Trophoblast cell (in vitro differentiated cells and primary cell): ENCODE data around the gene CTIF.

Experiments used
- DNase-seq, 2 donors: peaks; one replicate each; pipeline ENCODE4 v3.0.0-alpha.2; 2016
- H2AFZ ChIP-seq: 2 replicates; pipeline ENCODE4 v1.6.1; 2013; ENCODE audit warnings: low read length, moderate library complexity, mild to moderate bottlenecking; ENCODE audit not compliant: insufficient read depth, poor library complexity
- H2AK5ac ChIP-seq: 2 replicates; pipeline ENCODE4 v1.6.1; 2013; ENCODE audit warnings: mild to moderate bottlenecking, low read length
- H2BK120ac ChIP-seq: 2 replicates; pipeline ENCODE4 v1.6.1; 2013; ENCODE audit warnings: low read length, mild to moderate bottlenecking, moderate library complexity; ENCODE audit not compliant: insufficient read depth, poor library complexity
- H2BK12ac ChIP-seq: 2 replicates; pipeline ENCODE4 v1.6.1; 2013; ENCODE audit warnings: mild to moderate bottlenecking, low read length, moderate library complexity
- H2BK5ac ChIP-seq: 2 replicates; pipeline ENCODE4 v1.6.1; 2013; ENCODE audit warnings: low read length, low read depth, moderate library complexity, mild to moderate bottlenecking; ENCODE audit not compliant: poor library complexity
- H3K14ac ChIP-seq: 2 replicates; pipeline ENCODE4 v1.6.1; 2013; ENCODE audit warnings: mild to moderate bottlenecking, low read length
- H3K18ac ChIP-seq: 2 replicates; pipeline ENCODE4 v1.6.1; 2013; ENCODE audit warnings: mild to moderate bottlenecking, low read length
- H3K23ac ChIP-seq: 2 replicates; pipeline ENCODE4 v1.6.1; 2013; ENCODE audit warnings: low read length
- H3K27ac ChIP-seq: 2 replicates; pipeline ENCODE4 v1.5.1; 2013; ENCODE audit warnings: low read depth, mild to moderate bottlenecking, inconsistent platforms, low read length, moderate library complexity
- H3K27me3 ChIP-seq: 2 replicates; pipeline ENCODE4 v1.6.1; 2013; ENCODE audit warnings: inconsistent platforms, mild to moderate bottlenecking, low read length, moderate library complexity; ENCODE audit not compliant: insufficient read depth
- H3K36me3 ChIP-seq, 2 experiments: 1 replicate in 1 of 2; 2 replicates in 1 of 2; pipeline ENCODE4 v1.6.1; 2013; ENCODE audit warnings: low read length in 2 of 2, mild to moderate bottlenecking in 2 of 2, moderate library complexity in 1 of 2; ENCODE audit not compliant: insufficient read depth in 2 of 2, control insufficient read depth in 1 of 2
- H3K4ac ChIP-seq: 2 replicates; pipeline ENCODE4 v1.6.1; 2013; ENCODE audit warnings: low read depth, mild to moderate bottlenecking, low read length, moderate library complexity
- H3K4me1 ChIP-seq, 2 experiments: 1 replicate in 1 of 2; 2 replicates in 1 of 2; pipeline ENCODE4 v1.6.1; 2013; ENCODE audit warnings: low read length in 2 of 2, mild to moderate bottlenecking in 2 of 2, moderate library complexity in 1 of 2; ENCODE audit not compliant: insufficient read depth in 2 of 2, control insufficient read depth in 1 of 2
- H3K4me2 ChIP-seq: 2 replicates; pipeline ENCODE4 v1.6.1; 2013; ENCODE audit warnings: inconsistent platforms, mild to moderate bottlenecking, low read length, moderate library complexity
- H3K4me3 ChIP-seq: 2 replicates; pipeline ENCODE4 v1.5.1; 2013; ENCODE audit warnings: mild to moderate bottlenecking, low read depth, low read length, inconsistent platforms
- H3K79me1 ChIP-seq: one replicate; pipeline ENCODE4 v1.6.1; 2013; ENCODE audit warnings: low read length
- H3K79me2 ChIP-seq: 2 replicates; pipeline ENCODE4 v1.6.1; 2013; ENCODE audit warnings: low read length, mild to moderate bottlenecking; ENCODE audit not compliant: control insufficient read depth, insufficient read depth, poor library complexity
- H3K9ac ChIP-seq: 2 replicates; pipeline ENCODE4 v1.6.1; 2013; ENCODE audit warnings: mild to moderate bottlenecking, low read length
- H3K9me3 ChIP-seq: 2 replicates; pipeline ENCODE4 v1.6.1; 2013; ENCODE audit warnings: low read depth, mild to moderate bottlenecking, control low read depth, inconsistent platforms, low read length; ENCODE audit not compliant: insufficient read depth
- H4K12ac ChIP-seq: 2 replicates; pipeline ENCODE4 v1.6.1; 2013; ENCODE audit warnings: low read depth, mild to moderate bottlenecking, low read length, moderate library complexity
- H4K8ac ChIP-seq: 2 replicates; pipeline ENCODE4 v1.6.1; 2013; ENCODE audit warnings: low read depth, mild to moderate bottlenecking, low read length, moderate library complexity
- H4K91ac ChIP-seq: one replicate; pipeline ENCODE4 v1.6.1; 2013; ENCODE audit warnings: low read depth, mild to moderate bottlenecking, low read length, moderate library complexity
- WGBS: extraction: QIAGEN DNeasy Blood & Tissue Kit; methylation state at CpG from one replicate; pipeline ENCODE4 v1.1.7; 2013; ENCODE audit warnings: missing lambda C conversion rate; ENCODE audit not compliant: insufficient read length, insufficient coverage; ENCODE audit errors: extremely low coverage; 5-methylcytosine and 5-hydroxymethylcytosine counted together

CTIF gene

DNA sequence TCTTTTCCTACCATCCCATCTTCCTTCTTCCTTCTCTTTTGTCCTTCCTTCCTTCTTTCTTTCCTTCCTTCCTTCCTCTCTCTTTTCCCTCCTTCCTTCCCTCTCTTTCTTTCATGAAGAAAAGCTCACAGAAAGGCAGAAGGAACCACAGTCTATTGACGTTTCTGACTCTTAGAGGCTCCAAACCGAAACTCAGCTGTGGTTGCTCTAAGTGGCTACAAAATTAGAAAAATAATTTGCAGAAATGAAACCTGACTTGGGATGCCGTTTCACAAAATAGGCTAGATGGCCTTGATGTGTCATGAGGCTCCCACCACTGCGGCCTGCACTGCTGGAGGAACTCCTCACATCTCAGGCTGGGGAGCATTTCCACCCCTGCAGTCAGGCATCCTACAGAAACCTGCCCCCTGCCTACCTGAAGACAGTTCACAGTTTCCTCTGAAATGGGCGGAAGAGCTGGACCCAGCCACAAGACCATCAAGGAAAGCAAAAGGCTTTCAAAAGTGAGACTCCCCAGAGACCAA, 246.3 kb downstream of the CTIF start:
- no peak overlapping the region for H3K9ac ChIP-seq
- peak overlapping the region; percentile 2 for H2BK12ac ChIP-seq
- WGBS = no CpG with 5 or more reads among the region's 5 CpGs
- H3K23ac ChIP-seq = no peak overlapping the region
- no peaks in the 10 kb centered on the region for H3K9me3 ChIP-seq
- peaks cover 11% of the 10 kb centered on the region for H3K79me2 ChIP-seq
- no peak overlapping the region for H3K4me3 ChIP-seq
- H4K8ac ChIP-seq = no peak overlapping the region
- DNase-seq = peak in 1 of 2 donors; percentile 22
- H2AFZ ChIP-seq = no peak overlapping the region
- peak overlapping the region; percentile 62 for H2BK120ac ChIP-seq
- H3K4me2 ChIP-seq = no peak overlapping the region
- H3K14ac ChIP-seq = no peak overlapping the region
- H3K79me1 ChIP-seq = peaks cover 68% of the 10 kb centered on the region
- H3K18ac ChIP-seq = no peak overlapping the region
- no peak overlapping the region for H3K27ac ChIP-seq
- no peak overlapping the region for H3K4ac ChIP-seq
- H3K4me1 ChIP-seq = peaks cover 62 to 69% of the 10 kb centered on the region in 2 experiments
- no peak overlapping the region for H4K12ac ChIP-seq
- no peaks in the 10 kb centered on the region for H3K36me3 ChIP-seq
- H4K91ac ChIP-seq = peak overlapping the region; percentile 74
- no peaks in the 10 kb centered on the region for H3K27me3 ChIP-seq
- H2BK5ac ChIP-seq = peak overlapping the region; percentile 8
- H2AK5ac ChIP-seq = no peak overlapping the region

DNA sequence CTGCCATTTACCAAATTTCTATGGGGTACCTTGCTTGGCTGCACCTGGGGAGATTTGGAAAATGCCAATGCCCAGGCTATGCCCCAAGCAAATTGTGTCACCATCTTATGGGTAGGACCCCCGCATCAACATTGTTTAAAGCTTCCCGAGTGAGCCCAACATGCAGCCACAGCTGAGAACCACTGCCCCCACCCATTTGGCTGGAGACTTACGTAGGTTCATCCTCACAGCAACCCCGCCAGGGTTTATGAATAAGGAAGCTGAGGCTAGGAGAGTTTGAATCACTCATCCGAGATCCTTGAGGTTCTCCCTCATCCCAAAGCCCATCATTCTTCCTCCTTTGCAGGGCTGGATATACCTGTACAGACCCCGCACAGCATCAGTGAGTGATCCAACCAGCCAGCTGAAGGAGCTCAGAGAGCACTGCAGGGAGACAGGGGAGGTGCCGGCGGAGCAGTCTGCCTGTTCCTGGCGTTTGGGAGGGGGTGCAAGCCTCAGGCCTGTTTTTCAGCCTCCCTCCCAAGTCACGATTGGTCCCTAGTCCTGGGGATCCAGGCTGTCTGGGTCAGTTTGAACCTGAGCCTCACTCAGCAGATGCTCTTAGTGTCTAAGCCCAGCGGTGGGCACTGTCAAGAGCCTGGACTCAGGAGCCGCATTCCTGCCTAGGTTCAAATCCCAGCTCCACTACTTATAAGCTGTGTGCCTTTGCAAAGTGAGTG, 247.1 kb downstream of the CTIF start:
- H3K27ac ChIP-seq = no peak overlapping the region
- no peak overlapping the region for H4K12ac ChIP-seq
- peak overlapping the region; percentile 74 for H4K91ac ChIP-seq
- H3K9me3 ChIP-seq = no peaks in the 10 kb centered on the region
- peak overlapping the region; percentile 25 for H3K4ac ChIP-seq
- H3K18ac ChIP-seq = peak overlapping the region; percentile 39
- no peak overlapping the region for H3K4me3 ChIP-seq
- H4K8ac ChIP-seq = no peak overlapping the region
- H2BK120ac ChIP-seq = peak overlapping the region; percentile 62
- DNase-seq = no peak
- H2BK12ac ChIP-seq = peak overlapping the region; percentile 74
- no peak overlapping the region for H3K23ac ChIP-seq
- no peaks in the 10 kb centered on the region for H3K27me3 ChIP-seq
- peak overlapping the region; percentile 27 for H3K14ac ChIP-seq
- H2AK5ac ChIP-seq = peak overlapping the region; percentile 65
- H3K36me3 ChIP-seq = no peaks in the 10 kb centered on the region
- WGBS = no CpG with 5 or more reads among the region's 12 CpGs
- H3K9ac ChIP-seq = no peak overlapping the region
- peaks cover 9% of the 10 kb centered on the region for H3K79me2 ChIP-seq
- peaks cover 62 to 69% of the 10 kb centered on the region in 2 experiments for H3K4me1 ChIP-seq
- H2AFZ ChIP-seq = no peak overlapping the region
- H3K4me2 ChIP-seq = no peak overlapping the region
- peak overlapping the region; percentile 36 for H2BK5ac ChIP-seq
- peaks cover 68% of the 10 kb centered on the region for H3K79me1 ChIP-seq

DNA sequence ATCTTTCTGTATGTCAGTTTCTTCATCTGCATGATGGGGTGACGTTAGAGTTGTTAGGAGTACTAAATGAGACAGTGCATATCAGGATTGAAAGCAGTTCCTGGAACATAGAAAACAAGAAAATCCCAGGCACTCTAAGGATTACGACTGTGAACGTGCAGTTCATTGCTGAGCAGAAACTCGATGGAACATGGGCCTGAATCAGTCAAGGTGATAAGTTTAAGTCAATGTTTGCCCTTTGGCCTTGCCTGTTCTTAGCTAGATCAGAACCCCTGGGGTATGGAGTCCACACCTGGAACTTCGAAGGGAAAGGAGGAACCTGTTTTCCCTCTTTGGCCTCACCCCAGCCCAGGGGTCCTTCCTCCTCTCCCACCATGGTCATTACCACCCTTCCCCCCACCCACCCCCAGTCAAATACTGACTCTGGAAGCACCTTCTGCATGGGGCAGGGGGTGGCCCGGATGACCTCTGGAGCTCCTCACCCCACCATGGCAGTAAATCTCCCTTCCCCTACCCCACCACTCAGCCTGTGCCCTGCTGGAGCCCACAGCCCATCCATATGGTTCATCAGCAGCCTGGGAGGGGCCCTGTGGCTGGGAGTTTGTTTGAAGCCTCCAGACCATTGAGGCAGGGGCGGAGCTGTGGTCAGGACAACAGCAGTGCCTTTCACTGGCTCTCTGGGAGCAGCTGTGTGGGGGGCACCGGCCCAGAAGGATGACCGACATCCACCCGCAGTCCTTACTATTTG, 247.8 kb downstream of the CTIF start:
- H4K91ac ChIP-seq = peak overlapping the region; percentile 89
- WGBS = no CpG with 5 or more reads among the region's 10 CpGs
- no peaks in the 10 kb centered on the region for H3K9me3 ChIP-seq

DNA sequence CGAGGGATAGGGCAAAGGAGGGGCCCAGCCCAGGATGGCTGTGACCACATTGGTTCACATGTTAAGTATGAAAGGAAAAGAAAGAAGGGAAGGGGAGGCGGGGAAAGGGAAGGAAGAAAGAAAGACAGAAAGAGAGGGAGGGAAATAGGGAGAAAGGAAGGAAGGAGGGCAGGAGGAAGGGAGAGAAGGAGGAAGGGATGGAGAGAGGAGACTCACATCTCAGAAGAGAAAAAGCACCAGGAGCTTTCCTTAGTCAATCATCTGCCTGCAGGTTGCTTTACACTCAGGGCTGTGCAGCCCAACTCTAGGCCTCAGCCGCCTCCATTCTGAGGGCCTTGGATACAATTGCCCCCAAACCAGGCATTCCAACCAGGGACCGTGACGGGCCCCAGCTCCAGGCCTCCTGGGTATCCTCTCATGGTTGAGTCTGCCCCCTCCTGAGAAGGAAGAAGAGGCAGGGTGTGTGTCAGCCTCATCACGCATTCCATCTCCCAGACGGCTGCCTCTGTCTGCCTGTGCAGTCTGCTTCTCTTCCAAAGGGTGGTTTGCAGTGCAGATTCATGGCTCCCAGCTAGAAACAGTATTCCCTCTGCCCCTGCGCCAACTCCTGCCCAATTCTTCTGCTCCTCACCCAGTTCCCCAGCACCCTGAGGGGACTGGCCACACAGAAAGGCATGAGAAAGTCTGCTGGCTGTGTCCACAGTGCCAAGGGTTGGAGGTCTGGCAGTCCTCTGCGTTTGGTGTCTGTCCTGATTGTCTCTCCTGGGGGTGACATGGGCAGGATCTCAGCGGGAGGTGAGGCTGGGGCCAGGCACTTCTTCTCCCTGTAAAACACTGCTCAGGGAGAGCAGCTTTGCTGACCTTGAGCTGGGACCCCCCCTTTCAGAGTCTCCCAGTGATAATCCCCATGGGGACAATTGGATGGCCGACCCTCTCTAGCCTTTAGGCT, 248.6 kb downstream of the CTIF start:
- peaks cover 3% of the 10 kb centered on the region for H3K79me2 ChIP-seq
- H4K12ac ChIP-seq = peak overlapping the region; percentile 10
- H3K36me3 ChIP-seq = no peaks in the 10 kb centered on the region
- peak overlapping the region; percentile 71 for H3K4ac ChIP-seq
- peak overlapping the region; percentile 91 for H3K18ac ChIP-seq
- H3K9ac ChIP-seq = no peak overlapping the region
- no peaks in the 10 kb centered on the region for H3K9me3 ChIP-seq
- H3K4me1 ChIP-seq = peaks cover 53 to 67% of the 10 kb centered on the region in 2 experiments
- H4K8ac ChIP-seq = peak overlapping the region; percentile 77
- peak overlapping the region; percentile 63 for H2AK5ac ChIP-seq
- peak; percentile 38 to 53 for DNase-seq
- H3K27ac ChIP-seq = peak overlapping the region; percentile 93
- peak overlapping the region; percentile 91 for H2BK120ac ChIP-seq
- H3K23ac ChIP-seq = no peak overlapping the region
- H3K27me3 ChIP-seq = no peaks in the 10 kb centered on the region
- WGBS = no CpG with 5 or more reads among the region's 11 CpGs
- H3K4me2 ChIP-seq = peak overlapping the region; percentile 19
- H2AFZ ChIP-seq = peak overlapping the region; percentile 19
- no peak overlapping the region for H3K4me3 ChIP-seq
- peak overlapping the region; percentile 96 for H2BK5ac ChIP-seq
- H4K91ac ChIP-seq = peak overlapping the region; percentile 96
- peak overlapping the region; percentile 92 for H3K14ac ChIP-seq
- H2BK12ac ChIP-seq = peak overlapping the region; percentile 84
- H3K79me1 ChIP-seq = peaks cover 64% of the 10 kb centered on the region

More for the DNA sequence above, 247.8 kb downstream of the CTIF start:
- peak overlapping the region; percentile 50 for H2AK5ac ChIP-seq
- H3K79me1 ChIP-seq = peaks cover 65% of the 10 kb centered on the region
- no peaks in the 10 kb centered on the region for H3K36me3 ChIP-seq
- H3K9ac ChIP-seq = no peak overlapping the region
- no peak overlapping the region for H2AFZ ChIP-seq
- no peaks in the 10 kb centered on the region for H3K27me3 ChIP-seq
- H3K4me3 ChIP-seq = no peak overlapping the region
- H4K8ac ChIP-seq = peak overlapping the region; percentile 14
- H3K14ac ChIP-seq = peak overlapping the region; percentile 92
- H3K27ac ChIP-seq = peak overlapping the region; percentile 93
- H3K79me2 ChIP-seq = peaks cover 9% of the 10 kb centered on the region
- H3K18ac ChIP-seq = peak overlapping the region; percentile 3
- DNase-seq = no peak
- peaks cover 60 to 70% of the 10 kb centered on the region in 2 experiments for H3K4me1 ChIP-seq
- H3K4me2 ChIP-seq = no peak overlapping the region
- peak overlapping the region; percentile 15 for H2BK5ac ChIP-seq
- H3K4ac ChIP-seq = peak overlapping the region; percentile 71
- peak overlapping the region; percentile 91 for H2BK120ac ChIP-seq
- no peak overlapping the region for H3K23ac ChIP-seq
- no peak overlapping the region for H4K12ac ChIP-seq
- peak overlapping the region; percentile 74 for H2BK12ac ChIP-seq
